ENCODE results near the gene ARRDC2.
"Not testable (repeated sequence)": the region's sequence is repeated elsewhere in the genome, so short reads cannot be mapped to it uniquely, and the experiment has no call there.

Gene ARRDC2

DNA sequence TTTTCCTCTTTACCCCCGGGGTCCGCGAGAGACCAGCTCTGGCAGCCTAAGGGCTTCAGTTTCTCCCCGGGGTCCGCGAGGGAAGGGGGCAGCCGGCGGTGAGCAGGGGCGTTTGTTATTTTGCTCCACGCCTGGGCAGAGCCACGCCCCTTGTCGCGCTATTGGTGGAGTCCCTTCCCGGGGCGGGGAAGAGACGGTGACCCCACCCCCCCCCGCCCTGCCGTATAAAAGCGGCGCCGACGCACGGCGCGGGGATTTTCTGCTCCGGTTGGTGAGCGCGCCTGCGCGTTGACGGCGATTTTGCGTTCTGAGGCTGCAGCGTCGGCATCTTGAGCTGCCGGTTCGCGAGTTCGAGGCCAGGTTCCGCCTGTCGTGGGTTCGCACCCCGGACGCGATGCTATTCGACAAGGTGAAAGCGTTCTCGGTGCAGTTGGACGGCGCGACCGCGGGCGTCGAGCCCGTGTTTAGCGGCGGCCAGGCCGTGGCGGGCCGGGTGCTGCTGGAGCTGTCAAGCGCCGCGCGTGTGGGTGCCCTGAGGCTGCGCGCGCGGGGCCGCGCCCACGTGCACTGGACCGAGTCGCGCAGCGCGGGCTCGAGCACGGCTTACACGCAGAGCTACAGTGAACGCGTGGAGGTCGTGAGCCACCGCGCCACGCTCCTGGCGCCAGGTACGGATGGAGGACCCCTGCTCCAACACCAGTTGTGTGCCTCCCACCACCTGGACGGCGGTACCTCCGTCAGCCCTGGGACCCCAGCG lies at the start of gene ARRDC2:
ARRDC2 (plus strand) TSS at position 254 of the 757 bp plus-strand sequence; CDS start at position 395, 141 bp downstream.
- no peak for DNase-seq

DNA sequence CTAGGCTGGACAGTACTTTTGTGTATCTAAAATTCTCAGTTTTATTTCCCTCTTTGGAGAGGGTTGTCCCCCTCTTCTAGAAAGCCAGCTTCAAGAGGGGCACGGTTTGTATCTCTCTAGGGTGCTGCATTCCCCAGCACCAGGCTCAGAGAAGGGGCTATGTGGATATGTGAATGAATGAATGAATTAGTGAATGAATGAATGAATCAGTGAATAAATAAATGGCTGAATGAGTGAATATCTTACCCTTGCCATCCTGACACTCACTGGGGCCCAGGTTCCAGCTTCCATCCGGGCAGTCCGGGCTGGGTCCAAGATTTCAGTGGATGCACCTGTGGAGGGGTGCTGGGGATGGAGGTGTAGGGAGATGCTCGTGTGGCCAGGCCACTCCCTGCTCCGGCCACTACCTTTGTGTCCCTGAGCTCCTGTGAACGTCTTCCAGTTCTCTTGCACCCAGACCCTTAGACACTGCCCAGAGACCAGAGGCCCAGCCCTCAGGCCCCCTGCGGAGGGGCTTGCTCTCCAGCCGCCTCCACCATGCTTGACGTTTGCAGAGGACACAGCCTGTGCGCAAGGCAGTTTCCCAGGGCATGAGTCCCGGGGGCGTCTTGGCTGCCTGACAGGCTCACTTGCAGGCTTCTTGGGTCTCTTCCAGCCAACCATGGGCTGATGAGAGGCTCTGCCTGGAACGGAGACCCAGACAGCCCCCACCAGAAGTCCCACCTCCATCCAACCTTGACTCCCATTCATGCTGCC lies 43.9 kb upstream of the ARRDC2 start:
- DNase-seq: no peak

DNA sequence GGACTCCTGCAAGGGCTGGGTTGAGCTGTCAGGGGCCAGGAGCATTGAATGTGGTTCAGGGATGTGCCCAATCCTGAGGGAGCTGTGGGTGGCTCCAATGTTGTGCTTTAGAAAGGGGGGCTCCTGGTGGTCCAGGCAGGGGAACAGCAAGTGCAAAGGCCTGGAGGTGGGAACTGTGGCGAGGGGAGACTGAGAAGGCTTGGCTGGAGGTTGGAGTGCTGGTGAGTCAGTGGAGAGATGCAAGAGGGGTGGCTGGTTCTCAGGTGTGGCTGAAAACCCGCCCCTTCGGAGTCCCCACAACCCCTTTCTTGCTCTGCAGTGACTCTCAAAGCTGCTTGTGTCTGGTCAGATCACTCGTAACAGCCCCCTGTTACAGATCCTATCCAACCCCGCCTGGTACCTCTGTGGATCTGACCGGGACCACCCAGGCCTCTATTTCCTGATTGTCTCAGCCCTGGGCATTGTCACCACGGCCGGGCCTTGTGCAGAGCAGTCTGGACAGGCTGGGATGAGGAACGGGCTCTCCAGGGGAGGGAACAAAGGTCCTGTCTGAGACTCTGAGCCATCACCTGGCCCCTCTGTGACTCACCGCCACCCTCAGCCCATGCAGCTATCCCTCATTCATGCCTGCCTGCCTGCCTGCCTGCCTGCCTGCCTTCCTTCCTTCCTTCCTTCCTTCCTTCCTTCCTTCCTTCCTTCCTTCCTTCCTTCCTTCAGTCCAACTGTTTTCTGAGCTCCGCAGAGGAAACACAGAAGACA lies 42.4 kb upstream of the ARRDC2 start:
- DNase-seq: no peak

DNA sequence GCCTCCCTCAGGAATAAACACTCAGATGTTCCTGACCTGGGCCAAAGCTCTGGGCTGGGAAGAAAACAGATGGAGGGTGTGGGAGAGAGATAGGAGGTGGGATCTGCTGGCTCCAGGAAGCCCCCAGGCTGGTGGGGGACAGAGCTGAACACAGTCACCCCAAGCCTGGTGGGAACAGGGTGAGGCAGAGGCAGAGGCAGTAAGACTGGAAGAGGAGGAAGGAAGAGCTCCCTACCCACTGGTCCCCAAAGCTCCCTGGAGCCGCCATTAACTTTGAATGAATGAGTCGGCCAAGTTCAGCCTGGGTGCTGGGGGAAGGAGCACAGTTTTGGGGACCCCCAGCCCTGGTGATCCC lies 41.9 kb upstream of the ARRDC2 start:
- no peak for DNase-seq

DNA sequence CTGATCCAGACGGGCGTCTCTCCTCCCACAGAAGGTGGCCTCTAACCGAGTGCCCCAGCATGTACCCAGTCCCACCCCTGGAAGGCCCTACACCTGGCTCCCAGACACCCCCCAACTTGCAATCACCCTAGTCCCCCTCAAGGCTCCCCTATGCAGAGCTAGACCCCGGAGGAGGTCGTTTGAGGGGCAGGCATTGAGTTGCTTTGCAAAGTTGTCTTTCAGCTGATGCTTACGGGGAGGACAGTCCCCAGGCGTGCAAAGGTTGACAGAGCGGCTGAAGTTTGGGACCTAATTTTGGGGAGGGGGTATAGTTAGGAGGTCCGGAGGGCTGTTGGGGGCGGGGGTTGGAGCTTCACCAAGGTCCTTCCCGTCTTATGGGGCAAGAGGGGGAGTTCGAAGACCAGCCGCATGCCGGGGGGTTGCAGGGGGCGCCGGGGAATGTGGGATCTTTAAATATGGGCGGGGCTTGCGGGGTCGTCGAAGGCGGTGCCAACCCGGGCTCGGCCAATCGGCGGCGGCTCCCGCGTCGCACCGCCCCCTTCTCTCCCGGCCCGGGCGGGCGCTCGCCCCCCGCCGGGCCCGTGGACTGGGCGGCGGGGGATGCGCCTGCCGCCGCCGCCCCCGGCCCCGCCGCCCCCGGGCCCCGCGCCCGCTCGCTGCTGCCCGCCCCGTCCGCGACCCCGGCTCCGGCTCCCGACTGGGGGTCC lies 41.3 kb upstream of the ARRDC2 start, which contains the start of gene KCNN1:
KCNN1 (plus strand) TSS at position 558 of the 707 bp plus-strand sequence. CDS start 6,782 bp downstream, outside the sequence.
- DNase-seq: no peak

DNA sequence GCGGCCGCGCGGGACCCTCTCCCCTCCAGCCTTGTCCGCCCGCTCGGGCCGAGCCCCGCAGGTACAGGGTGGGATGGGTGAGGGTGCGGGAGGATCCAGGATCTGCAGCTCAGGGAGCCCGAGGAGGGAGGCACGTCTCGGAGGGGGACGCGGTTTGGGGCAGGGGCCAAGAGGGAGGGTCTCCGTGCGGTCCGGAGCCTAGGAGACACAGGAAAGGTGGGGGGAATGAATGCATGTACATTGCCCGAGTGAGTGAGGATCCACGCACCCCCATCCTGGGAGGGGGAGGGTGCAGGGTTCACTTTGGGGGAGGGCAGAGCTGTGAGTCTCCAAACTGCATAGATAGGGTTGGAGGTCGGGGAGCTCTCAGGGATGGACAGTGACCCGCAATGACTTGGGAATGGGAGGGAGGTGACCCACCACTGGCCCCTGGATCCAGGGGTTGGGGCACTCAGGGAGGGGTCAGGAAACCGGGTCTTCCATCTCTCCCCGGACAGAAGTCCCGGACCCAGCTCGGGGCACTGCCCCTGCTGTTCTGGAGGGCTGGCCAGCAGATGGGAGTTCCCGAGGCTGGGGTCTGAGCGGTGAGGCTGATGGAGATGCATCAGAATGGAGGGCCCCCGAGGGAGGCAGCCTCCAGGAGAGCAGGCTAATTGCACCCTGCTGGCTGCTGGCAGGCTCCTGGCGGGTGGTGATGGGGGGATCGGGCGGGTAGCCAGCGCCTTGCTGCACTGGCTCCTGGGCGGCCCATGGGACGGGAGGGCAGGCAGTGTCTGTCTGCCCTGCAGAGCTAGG lies 40.5 kb upstream of the ARRDC2 start:
- no peak for DNase-seq

DNA sequence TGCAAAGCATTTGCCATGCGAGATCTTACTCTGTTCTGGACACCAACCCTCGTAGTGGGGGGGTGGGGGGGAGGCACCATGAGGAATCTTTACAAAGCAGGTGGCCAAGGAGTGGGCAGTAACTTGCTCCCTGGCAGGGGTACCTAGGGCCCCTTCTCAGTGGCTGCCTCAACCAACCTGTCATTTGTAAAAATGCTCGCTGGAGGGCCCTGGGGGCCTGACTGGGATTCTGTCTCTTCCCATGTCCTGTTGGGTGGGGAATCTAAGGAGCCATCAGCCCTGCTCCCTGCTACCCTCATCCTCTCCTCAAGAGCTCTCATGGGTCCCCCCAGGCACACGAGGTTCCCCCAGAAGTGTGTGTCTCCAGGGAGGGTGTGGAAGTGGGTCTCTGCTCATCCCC lies 39.6 kb upstream of the ARRDC2 start:
- DNase-seq: no peak

DNA sequence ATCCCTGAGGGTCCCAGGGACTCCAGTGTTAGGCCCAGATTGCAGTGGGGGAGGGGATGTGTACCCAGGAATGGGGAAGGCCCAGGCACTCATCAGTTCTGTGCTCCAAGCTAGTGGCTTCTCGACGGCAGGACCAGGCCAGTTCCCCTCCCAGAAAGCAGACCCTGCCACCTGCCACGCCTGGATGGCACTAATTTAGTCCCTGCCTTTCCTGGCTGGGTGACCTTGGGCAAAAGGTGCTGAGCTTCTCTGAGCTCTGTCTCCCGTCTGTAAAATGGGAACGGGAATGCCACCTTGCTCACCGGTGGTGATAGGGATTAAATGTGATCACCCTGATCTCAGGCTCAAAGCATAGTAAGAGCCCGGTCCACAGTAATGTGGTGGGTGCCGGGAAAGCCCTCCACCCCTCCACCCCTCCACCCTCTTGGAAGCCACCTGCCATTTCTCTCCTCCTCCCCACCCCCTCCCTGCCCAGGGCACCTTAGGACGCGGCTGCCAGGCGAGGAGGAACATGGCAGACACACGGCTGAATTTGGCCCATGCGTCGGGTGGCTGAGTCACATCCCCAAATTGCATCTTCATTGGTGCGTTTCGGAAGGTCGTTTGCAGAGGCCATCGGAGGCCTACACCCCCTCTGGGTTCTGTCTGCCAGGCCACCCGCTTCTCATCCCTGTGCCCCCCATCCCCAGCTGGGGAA lies 38.7 kb upstream of the ARRDC2 start:
- DNase-seq: no peak

DNA sequence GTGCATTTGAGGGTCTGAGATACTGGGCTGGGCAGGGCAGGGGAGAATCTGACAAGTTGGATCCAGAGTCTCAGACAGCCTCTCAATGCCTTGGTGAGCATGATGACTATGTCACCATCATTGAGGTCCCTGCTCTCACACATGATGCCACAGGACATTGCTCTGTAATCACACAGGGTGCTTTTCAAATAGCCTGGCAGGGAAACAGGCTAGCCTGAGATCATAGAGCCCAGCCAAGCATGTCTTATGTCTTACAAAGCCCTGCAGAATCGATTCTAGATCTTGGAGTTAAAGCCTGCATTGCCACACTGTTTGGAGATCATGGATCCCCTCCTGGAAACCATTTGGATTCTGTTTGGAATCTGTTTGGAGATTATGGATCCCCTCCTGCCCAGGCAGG lies 35.7 kb upstream of the ARRDC2 start:
- no peak for DNase-seq

DNA sequence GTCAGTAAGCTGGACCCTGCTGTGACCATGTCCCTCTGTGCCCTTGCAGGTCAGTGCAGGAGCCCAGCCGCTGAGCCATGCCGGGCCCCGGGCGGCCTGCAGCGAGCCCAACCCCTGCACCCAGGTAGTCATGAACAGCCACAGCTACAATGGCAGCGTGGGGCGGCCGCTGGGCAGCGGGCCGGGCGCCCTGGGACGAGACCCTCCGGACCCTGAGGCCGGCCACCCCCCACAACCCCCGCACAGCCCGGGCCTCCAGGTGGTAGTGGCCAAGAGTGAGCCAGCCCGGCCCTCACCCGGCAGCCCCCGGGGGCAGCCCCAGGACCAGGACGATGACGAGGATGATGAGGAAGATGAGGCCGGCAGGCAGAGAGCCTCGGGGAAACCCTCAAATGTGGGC lies 34.2 kb upstream of the ARRDC2 start:
- no peak for DNase-seq

DNA sequence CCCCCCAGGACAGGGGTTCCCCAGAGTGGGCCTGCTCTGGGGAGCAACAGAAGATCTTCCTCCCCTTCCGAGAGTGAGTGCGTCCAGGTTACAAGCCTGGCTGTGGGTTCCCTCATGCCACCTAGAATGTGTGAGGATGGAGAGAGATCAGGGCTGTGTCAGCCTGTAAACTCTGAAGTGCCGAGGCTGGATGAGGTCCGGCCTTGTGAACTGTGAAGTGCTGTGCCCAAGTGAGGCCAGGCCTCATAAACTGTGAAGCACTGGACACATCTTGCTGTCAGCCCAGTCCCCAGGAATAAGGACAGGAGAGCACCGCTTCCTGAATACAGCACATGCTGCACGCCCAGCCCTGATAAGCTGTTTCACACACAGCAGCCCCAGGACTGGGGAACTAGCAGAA lies 33.4 kb upstream of the ARRDC2 start:
- DNase-seq: no peak

DNA sequence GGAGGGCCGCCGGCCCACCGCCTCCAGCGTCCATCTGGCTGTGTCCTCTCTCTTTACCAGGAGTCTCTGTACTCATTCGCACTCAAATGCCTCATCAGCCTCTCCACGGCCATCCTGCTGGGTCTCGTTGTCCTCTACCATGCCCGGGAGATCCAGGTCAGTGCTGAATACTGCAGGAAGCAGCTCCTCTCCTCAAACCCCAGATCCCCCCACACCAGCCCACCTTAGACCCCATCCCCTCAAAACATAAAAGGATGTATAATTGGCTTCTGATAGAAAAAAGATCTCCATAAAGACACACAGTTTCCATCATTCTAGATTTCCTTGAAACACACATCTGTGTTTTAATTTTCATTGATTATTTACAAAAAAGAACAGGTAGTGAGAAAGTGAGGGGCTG lies 32.9 kb upstream of the ARRDC2 start:
- no peak for DNase-seq

DNA sequence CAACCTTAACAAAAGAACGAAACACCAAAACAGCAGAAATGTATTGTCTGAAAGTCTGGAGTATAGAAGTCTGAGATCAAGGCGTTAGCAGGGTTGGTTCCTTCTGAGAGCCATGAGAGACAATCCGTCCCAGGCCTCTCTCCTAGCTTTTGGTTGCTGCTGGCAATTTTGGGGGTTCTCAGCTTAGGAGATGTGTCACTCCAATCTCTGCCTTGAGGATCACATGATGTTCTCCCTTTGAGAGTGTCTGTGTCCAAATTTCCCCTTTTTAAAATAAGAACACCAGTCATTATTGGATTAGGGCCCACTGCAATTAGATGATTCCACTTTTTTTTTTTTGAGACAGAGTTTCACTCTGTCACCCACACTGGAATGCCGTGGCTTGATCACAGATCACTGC lies 30.9 kb upstream of the ARRDC2 start:
- no peak for DNase-seq

DNA sequence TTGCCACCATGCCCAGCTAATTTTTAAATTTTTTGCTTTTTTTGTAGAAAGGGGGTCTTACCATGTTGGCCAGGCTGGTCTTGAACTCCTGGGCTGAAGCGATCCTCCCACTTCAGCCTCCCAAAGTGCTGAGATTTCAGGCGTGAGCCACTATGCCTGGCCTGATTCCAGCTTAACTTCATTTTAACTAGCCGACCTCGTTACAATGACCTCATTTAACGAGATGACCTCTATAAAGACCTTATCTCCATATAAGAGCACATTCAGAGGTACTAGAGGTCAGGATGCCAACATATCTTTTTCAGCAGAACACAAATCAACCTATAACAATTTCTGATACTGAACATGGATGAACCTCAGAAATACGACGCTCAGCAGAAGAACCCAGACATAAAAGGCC lies 30.5 kb upstream of the ARRDC2 start:
- DNase-seq: no peak

DNA sequence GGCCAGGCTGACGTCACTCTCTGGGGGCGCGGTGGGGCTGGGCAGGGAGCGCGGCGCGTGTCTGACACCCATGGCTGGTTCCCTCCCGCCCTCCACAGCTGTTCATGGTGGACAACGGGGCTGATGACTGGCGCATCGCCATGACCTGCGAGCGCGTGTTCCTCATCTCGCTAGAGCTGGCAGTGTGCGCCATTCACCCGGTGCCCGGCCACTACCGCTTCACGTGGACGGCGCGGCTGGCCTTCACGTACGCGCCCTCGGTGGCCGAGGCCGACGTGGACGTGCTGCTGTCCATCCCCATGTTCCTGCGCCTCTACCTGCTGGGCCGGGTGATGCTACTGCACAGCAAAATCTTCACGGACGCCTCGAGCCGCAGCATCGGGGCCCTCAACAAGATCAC lies 26.4 kb upstream of the ARRDC2 start:
- DNase-seq: no peak

DNA sequence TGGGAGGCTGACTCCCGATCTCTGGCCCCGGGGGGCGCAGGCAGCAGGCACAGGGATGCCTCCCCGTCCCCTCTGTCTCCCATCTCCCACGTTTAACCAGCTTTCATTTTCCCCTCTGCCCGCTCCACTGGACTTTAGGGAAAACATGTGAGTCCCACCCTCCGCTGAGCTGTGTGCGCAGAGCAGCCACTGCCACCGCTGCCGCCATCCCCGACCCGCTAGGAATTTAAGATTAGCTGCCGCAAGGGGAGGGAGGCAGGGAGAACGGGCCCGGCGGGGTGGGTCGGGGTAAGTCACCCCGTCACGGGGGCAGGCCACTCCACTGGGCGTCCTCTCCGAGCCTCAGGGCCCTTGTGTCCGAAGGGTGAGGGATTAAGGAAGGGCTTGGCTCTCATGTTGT lies 25.5 kb upstream of the ARRDC2 start:
- DNase-seq: no peak

DNA sequence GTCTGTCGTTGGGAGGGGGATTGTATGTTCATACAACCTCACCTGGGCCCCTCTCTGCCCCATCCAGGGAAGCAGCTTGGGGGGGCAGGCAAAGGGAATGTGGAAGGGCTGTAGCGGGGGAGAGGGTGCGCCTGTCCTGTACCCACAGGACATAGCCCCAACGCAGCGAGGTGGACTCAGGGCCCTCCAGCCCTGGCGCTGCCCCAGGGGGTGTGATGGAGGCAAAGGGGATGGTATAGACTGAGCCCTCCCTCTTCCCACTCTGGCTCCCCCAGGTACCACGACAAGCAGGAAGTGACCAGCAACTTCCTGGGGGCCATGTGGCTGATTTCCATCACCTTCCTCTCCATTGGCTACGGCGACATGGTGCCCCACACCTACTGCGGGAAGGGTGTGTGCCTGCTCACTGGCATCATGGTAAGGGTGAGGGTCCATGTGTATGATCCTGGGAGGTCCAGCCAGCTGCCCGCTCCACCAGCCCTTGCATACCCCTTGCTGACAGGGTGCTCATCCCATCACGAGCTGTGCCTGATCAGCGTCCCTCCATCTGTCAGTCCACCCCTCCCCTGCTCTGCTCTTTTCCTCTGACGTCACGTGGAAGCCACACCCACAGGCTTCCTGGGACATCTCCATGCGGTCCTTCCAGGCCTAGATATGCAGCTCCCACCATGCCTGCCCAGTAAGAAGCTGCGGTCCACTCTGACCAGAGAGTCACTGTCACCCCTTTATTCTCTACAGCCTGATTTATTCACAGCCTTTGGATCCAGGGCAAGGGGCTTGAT lies 22.7 kb upstream of the ARRDC2 start:
- no peak for DNase-seq

DNA sequence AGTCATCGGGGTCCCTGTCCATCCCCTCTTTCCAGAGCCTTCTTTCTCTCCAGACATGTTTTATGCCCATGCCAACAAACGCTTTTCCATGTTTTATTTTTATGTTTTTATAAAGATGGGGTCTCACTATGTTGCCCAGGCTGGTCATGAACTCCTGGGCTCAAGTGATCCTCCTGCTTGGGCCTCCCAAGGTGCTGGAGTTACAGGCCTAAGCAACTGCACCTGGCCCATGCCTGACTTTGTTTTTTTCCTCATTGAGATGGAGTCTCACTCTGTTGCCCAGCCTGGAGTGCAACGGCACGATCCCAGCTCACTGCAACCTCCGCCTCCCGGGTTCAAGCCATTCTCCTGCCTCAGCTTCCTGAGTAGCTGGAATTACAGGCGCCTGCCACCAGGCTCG lies 21.4 kb upstream of the ARRDC2 start:
- not testable (repeated sequence) for DNase-seq

DNA sequence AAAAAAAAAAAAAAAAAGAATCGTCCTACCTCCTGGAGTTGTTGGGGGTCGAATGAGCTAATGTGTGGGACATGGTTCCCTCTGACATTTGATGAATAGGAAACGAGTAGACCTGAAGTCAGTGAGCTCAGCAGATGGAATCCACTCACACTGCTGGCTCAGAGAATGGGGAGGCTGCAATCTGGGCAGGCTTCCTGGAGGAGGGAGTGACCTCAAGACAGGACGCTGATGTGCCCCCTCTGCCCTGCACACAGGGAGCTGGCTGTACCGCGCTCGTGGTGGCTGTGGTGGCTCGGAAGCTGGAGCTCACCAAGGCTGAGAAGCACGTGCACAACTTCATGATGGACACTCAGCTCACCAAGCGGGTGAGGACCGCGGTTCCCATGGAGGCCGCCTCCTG lies 19.8 kb upstream of the ARRDC2 start:
- DNase-seq: no peak

DNA sequence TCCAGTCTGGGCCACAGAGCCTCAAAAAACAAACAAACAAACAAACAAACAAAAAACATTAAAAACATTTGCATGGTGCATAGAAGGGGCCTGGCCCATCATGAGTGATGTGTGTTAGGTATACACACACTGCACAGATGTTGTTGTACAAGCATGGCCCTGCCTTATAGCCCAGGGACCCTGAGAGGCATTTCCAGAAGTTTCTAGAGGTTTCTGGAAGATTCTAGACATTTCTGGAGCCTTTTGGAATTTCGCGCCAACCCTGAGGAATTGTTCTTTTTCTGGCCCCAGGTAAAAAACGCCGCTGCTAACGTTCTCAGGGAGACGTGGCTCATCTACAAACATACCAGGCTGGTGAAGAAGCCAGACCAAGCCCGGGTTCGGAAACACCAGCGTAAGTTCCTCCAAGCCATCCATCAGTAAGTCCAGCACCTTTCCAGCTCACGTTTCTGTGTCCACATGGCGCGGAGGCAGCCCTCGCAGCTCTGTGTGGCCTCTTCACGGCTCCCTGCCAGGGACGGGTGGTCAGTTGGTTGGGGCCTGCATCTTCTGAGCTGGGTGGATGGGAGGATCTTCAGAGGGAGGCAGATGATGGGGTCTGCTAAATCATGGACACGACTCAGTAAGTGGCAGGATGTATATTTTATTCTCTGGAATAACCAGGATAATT lies 18.4 kb upstream of the ARRDC2 start:
- DNase-seq: no peak
